Endothelial cell of umbilical vein (primary cell): Measurements from ENCODE around the gene ZNF346. TPM values are rescaled to one million over a fixed set of nuclear protein-coding genes. Genes with fewer than 3 reads are reported as not detected.

Source experiments
- BruUV-seq: library from RNA; stranded (reverse); fragments of 400-500 nt; replicated peaks from 2 replicates; lab custom pipeline; 2021; lab: Mats Ljungman, UMichigan
- CTCF ChIA-PET: fragments of 300-600, 350-600 bp; sonication (Branson Sonifier 250); formaldehyde crosslinking; loops from one replicate; lab custom pipeline; 2021; ENCODE audit warnings: antibody characterized with exemption, inconsistent platforms; lab: Charles Lee
- POLR2A ChIA-PET: fragments of 300-600, 350-600 bp; sonication (Branson Sonifier 250); formaldehyde crosslinking; loops from one replicate; lab custom pipeline; 2021; ENCODE audit warnings: antibody characterized with exemption, inconsistent platforms; lab: Charles Lee
- DNase-seq: peaks from one replicate; pipeline ENCODE4 v3.0.0-alpha.2; 2011; ENCODE audit warnings: low read depth, low spot score
- FAIRE-seq: peaks from 2 replicates; lab custom pipeline; 2011; peaks lifted over from hg19 to GRCh38; lab: Jason Lieb, UNC
- H2AFZ ChIP-seq: 2 replicates; pipeline ENCODE4 v1.6.0; 2012; ENCODE audit warnings: low read depth, low read length, control low read depth, inconsistent platforms
- H3K27ac ChIP-seq: 2 replicates; pipeline ENCODE4 v1.5.1; 2011; ENCODE audit warnings: low read depth, mild to moderate bottlenecking, control low read depth, low read length, moderate library complexity; ENCODE audit not compliant: insufficient read depth
- H3K27me3 ChIP-seq, 2 experiments: 2 replicates each; pipeline versions ENCODE4 v1.6.0 to v1.6.1; 2011; ENCODE audit warnings: low read length in 2 of 2, mixed read lengths in 1 of 2; ENCODE audit not compliant: control insufficient read depth in 2 of 2, insufficient read depth in 2 of 2
- H3K36me3 ChIP-seq, 2 experiments: 2 replicates in 1 of 2; 3 replicates in 1 of 2; pipeline ENCODE4 v1.5.1; 2011; ENCODE audit warnings: low read length in 2 of 2, mild to moderate bottlenecking in 1 of 2, moderate library complexity in 1 of 2; ENCODE audit not compliant: control insufficient read depth in 2 of 2, insufficient read depth in 2 of 2; ENCODE audit errors: extremely low read depth in 1 of 2
- H3K4me1 ChIP-seq: 3 replicates; pipeline ENCODE4 v1.5.1; 2011; ENCODE audit warnings: mild to moderate bottlenecking, low read length; ENCODE audit not compliant: control insufficient read depth, insufficient read depth; ENCODE audit errors: extremely low read depth
- H3K4me2 ChIP-seq: 2 replicates; pipeline ENCODE4 v1.6.1; 2011; ENCODE audit warnings: low read length, control low read depth, mixed read lengths; ENCODE audit not compliant: insufficient read depth
- H3K4me3 ChIP-seq, 3 experiments: fragments of 200-600 bp in 1 of 3; sonication (generic), shearing (Covaris generic) in 1 of 3; replicated peaks in 1 of 3; 2 replicates each; pipeline ENCODE4 v1.5.1; 2011 to 2016; ENCODE audit warnings: control low read depth in 3 of 3, low read length in 3 of 3, mild to moderate bottlenecking in 2 of 3, inconsistent platforms in 1 of 3, low read depth in 1 of 3, moderate library complexity in 1 of 3; ENCODE audit not compliant: insufficient read depth in 1 of 3
- H3K79me2 ChIP-seq: 2 replicates; pipeline ENCODE4 v1.6.0; 2012; ENCODE audit warnings: low read length, inconsistent platforms; ENCODE audit not compliant: control insufficient read depth, insufficient read depth
- H3K9ac ChIP-seq: replicated peaks from 2 replicates; pipeline ENCODE3; 2011; ENCODE audit warnings: low read length, control low read depth; ENCODE audit not compliant: insufficient read depth; ENCODE audit errors: extremely low read depth
- H3K9me1 ChIP-seq: replicated peaks from 3 replicates; pipeline ENCODE4 v1.6.0; 2011; ENCODE audit warnings: mild to moderate bottlenecking, low read length; ENCODE audit not compliant: control insufficient read depth, insufficient read depth; ENCODE audit errors: extremely low read depth
- H3K9me3 ChIP-seq: replicated peaks from 2 replicates; pipeline ENCODE4 v1.5.1; 2012; ENCODE audit warnings: low read length, inconsistent platforms; ENCODE audit not compliant: control insufficient read depth, insufficient read depth
- H4K20me1 ChIP-seq: replicated peaks from 2 replicates; pipeline ENCODE3; 2011; ENCODE audit warnings: mild to moderate bottlenecking, low read length; ENCODE audit not compliant: control insufficient read depth, insufficient read depth; ENCODE audit errors: extremely low read depth
- EZH2 ChIP-seq: IDR thresholded peaks from 2 replicates; pipeline ENCODE4 v1.6.1; 2012; ENCODE audit warnings: borderline replicate concordance, low read depth, mild to moderate bottlenecking, moderate library complexity, low read length, inconsistent platforms; ENCODE audit not compliant: severe bottlenecking
- FOS ChIP-seq: IDR thresholded peaks from 2 replicates; pipeline ENCODE4 v1.6.1; 2011; ENCODE audit warnings: mild to moderate bottlenecking, low read length, moderate library complexity, borderline replicate concordance; ENCODE audit not compliant: insufficient read depth
- GATA2 ChIP-seq: IDR thresholded peaks from 2 replicates; pipeline ENCODE4 v1.7.0; 2011; ENCODE audit warnings: low read depth, mild to moderate bottlenecking, moderate library complexity, mixed read lengths, low read length; ENCODE audit not compliant: insufficient read length, insufficient read depth
- JUN ChIP-seq: IDR thresholded peaks from 2 replicates; pipeline ENCODE4 v1.6.1; 2011; ENCODE audit warnings: borderline replicate concordance, low read depth; ENCODE audit not compliant: insufficient read length, insufficient read depth
- MYC ChIP-seq: IDR thresholded peaks from one replicate; pipeline ENCODE4 v1.6.1; 2011; ENCODE audit warnings: mild to moderate bottlenecking, low read depth, low read length
- POLR2A ChIP-seq: IDR thresholded peaks from 2 replicates; pipeline ENCODE4 v1.6.1; 2012; ENCODE audit warnings: low read depth, mild to moderate bottlenecking, control low read depth, low read length
- POLR2AphosphoS5 ChIP-seq: IDR thresholded peaks from 2 replicates; pipeline ENCODE4 v1.6.1; 2012; ENCODE audit warnings: low read depth, mild to moderate bottlenecking, control low read depth, low read length, moderate library complexity; ENCODE audit not compliant: insufficient read depth
- dilution Hi-C: fragments of 300-500 bp; cut with MboI; formaldehyde crosslinking; loops from one replicate; pipeline ENCODE4 v1.15.0; 2019; ENCODE audit warnings: low sequenced_read_pairs; ENCODE audit not compliant: extremely low pct_ligation_motif_present
- intact Hi-C: fragments of 100-400 bp; cut with micrococcal nuclease; formaldehyde crosslinking; loops from one replicate; pipeline ENCODE4 v1.10.0; 2022
- polyA plus RNA-seq, 4 experiments: library from polyadenylated mRNA; depleted of rRNA in 3 of 4; stranded (reverse) in 3 of 4; unstranded in 1 of 4; fragments of >200 nt; gene quantifications; 2 replicates each; pipeline versions ENCODE4 v1.2.1 to v1.2.3, GENCODE V29; 2011 to 2012; ENCODE audit warnings: missing spikeins in 1 of 4
- total RNA-seq: library from RNA; stranded (reverse); gene quantifications from 2 replicates; pipeline ENCODE4 v1.2.3, GENCODE V29; 2021
- TF ChIP-seq, protein P1 (sequence below): IDR thresholded peaks from 2 replicates; pipeline ENCODE4 v1.6.1; 2011; ENCODE audit not compliant: insufficient read depth, insufficient read length
- TF ChIP-seq, protein P2 (sequence below), 2 donors: IDR thresholded peaks; 1 replicate in 1 of 2; 2 replicates in 1 of 2; pipeline ENCODE4 v1.5.1; 2011; ENCODE audit warnings: low read length in 2 of 2, mild to moderate bottlenecking in 2 of 2, moderate library complexity in 2 of 2, control low read depth in 1 of 2, inconsistent platforms in 1 of 2, low read depth in 1 of 2; ENCODE audit not compliant: insufficient read depth in 1 of 2; ENCODE audit errors: extremely low read depth in 1 of 2

The ZNF346 gene
- total and polyA plus RNA-seq, 2 donors (not counting 3 experiments of a cell fraction or from before 2014, with no cell fraction given): 25.3 to 35.2 TPM

GRCh38 chr5:177015156-177015555 is 7.3 kb upstream of the ZNF346 start:
- ChIA-PET CTCF (no interaction called here), POLR2A (no interaction called here)
- no peak overlapping the region for H3K27ac ChIP-seq
- H3K27me3 ChIP-seq: no peaks in the 10 kb centered on the region
- H3K4me2 ChIP-seq: no peak overlapping the region
- no peaks in the 10 kb centered on the region for H3K4me1 ChIP-seq
- no peaks in the 10 kb centered on the region for H3K79me2 ChIP-seq
- dilution Hi-C loops: no loop called here
- no peaks in the 10 kb centered on the region for H3K9me1 ChIP-seq
- no peak for FAIRE-seq
- H3K9me3 ChIP-seq: no peaks in the 10 kb centered on the region
- TF ChIP-seq, protein P1, sequence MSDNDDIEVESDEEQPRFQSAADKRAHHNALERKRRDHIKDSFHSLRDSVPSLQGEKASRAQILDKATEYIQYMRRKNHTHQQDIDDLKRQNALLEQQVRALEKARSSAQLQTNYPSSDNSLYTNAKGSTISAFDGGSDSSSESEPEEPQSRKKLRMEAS: no peak
- TF ChIP-seq POLR2A (no peak), JUN (no peak), MYC (no peak), POLR2AphosphoS5 (no peak), EZH2 (no peak), FOS (no peak), GATA2 (no peak)
- TF ChIP-seq, protein P2, sequence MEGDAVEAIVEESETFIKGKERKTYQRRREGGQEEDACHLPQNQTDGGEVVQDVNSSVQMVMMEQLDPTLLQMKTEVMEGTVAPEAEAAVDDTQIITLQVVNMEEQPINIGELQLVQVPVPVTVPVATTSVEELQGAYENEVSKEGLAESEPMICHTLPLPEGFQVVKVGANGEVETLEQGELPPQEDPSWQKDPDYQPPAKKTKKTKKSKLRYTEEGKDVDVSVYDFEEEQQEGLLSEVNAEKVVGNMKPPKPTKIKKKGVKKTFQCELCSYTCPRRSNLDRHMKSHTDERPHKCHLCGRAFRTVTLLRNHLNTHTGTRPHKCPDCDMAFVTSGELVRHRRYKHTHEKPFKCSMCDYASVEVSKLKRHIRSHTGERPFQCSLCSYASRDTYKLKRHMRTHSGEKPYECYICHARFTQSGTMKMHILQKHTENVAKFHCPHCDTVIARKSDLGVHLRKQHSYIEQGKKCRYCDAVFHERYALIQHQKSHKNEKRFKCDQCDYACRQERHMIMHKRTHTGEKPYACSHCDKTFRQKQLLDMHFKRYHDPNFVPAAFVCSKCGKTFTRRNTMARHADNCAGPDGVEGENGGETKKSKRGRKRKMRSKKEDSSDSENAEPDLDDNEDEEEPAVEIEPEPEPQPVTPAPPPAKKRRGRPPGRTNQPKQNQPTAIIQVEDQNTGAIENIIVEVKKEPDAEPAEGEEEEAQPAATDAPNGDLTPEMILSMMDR (IDR thresholded peaks at IDR 0.05; ENCODE audit: extremely low read depth in 1 of 2, insufficient read depth in 1 of 2, low read depth in 1 of 2, low read length in 2 of 2): no peak
- H3K36me3 ChIP-seq: no peaks in the 10 kb centered on the region
- intact Hi-C loops: no loop called here
- no peak for DNase-seq
- BruUV-seq: no TSS peak
- H2AFZ ChIP-seq: no peak overlapping the region
- no peak overlapping the region for H3K4me3 ChIP-seq
- no peaks in the 10 kb centered on the region for H4K20me1 ChIP-seq
- no peak overlapping the region for H3K9ac ChIP-seq
